A172 (cell line): ENCODE data around the gene SH3RF1. TPM values are rescaled to one million over a fixed set of nuclear protein-coding genes. Genes with fewer than 3 reads are reported as not detected.
A peak's percentile ranks its signal among the peaks of the same experiment; 100 is the strongest.
"Not testable (repeated sequence)": the region's sequence is repeated elsewhere in the genome, so short reads cannot be mapped to it uniquely, and the experiment has no call there.

Source experiments
- DNase-seq: peaks from one replicate; pipeline ENCODE4 v3.0.0-alpha.2; 2015; ENCODE audit warnings: low spot score
- total RNA-seq: library from RNA; depleted of rRNA; stranded (reverse); fragments of >200 nt; shearing (Covaris generic); gene quantifications from 2 replicates; pipeline ENCODE4 v1.2.3, GENCODE V29; 2014

SH3RF1 gene
- total RNA-seq, 1 experiment from 2014 or later = 11.0 TPM

- DNase-seq = peak; percentile 22
These were observed 44.2 kb downstream of the SH3RF1 start for GRCh38 chr4:169226565-169226964.

- peak; percentile 67 for DNase-seq
These were observed 44.9 kb downstream of the SH3RF1 start for GRCh38 chr4:169225812-169226211.

- DNase-seq = peak; percentile 97
These were observed 45.6 kb downstream of the SH3RF1 start for GRCh38 chr4:169225058-169225751.

- no peak for DNase-seq
These were observed 48.0 kb downstream of the SH3RF1 start for GRCh38 chr4:169222761-169223160.

GRCh38 chr4:169221662-169222061 is 49.1 kb downstream of the SH3RF1 start:
- no peak for DNase-seq

- DNase-seq = no peak
These were observed 49.8 kb downstream of the SH3RF1 start for GRCh38 chr4:169220854-169221411.

- no peak for DNase-seq
These were observed 50.3 kb downstream of the SH3RF1 start for GRCh38 chr4:169220447-169220846.

GRCh38 chr4:169219440-169219839 is 51.3 kb downstream of the SH3RF1 start:
- no peak for DNase-seq

- no peak for DNase-seq
These were observed 55.1 kb downstream of the SH3RF1 start for GRCh38 chr4:169215656-169216055.

- no peak for DNase-seq
These were observed 57.8 kb downstream of the SH3RF1 start for GRCh38 chr4:169212981-169213380.

- no peak for DNase-seq
These were observed 60.1 kb downstream of the SH3RF1 start for GRCh38 chr4:169210504-169211118.

GRCh38 chr4:169209388-169209883 is 61.3 kb downstream of the SH3RF1 start:
- DNase-seq = no peak

- no peak for DNase-seq
These were observed 62.2 kb downstream of the SH3RF1 start for GRCh38 chr4:169208516-169208915.

- no peak for DNase-seq
These were observed 62.7 kb downstream of the SH3RF1 start for GRCh38 chr4:169208090-169208455.

GRCh38 chr4:169207436-169208089 is 63.2 kb downstream of the SH3RF1 start:
- DNase-seq = no peak

GRCh38 chr4:169205744-169206080 is 65.0 kb downstream of the SH3RF1 start:
- no peak for DNase-seq

- no peak for DNase-seq
These were observed 65.5 kb downstream of the SH3RF1 start for GRCh38 chr4:169205075-169205743.

GRCh38 chr4:169203891-169204290 is 66.9 kb downstream of the SH3RF1 start:
- DNase-seq = no peak

- not testable (repeated sequence) for DNase-seq
These were observed 67.5 kb downstream of the SH3RF1 start for GRCh38 chr4:169203278-169203677.

GRCh38 chr4:169202878-169203277 is 67.9 kb downstream of the SH3RF1 start:
- no peak for DNase-seq

GRCh38 chr4:169202145-169202699 is 68.5 kb downstream of the SH3RF1 start:
- DNase-seq = no peak
